GM19463 (cell line): ENCODE measurements around the gene PNMT.

Experiments
- ATAC-seq: cut with Tn5 transposase; IDR thresholded peaks from one replicate; pipeline ENCODE4 v1.9.1; 2021; ENCODE audit warnings: mild to moderate bottlenecking, moderate library complexity; ENCODE audit not compliant: unreplicated experiment

The PNMT gene

GRCh38 chr17:39652587-39653315 lies 15.5 kb upstream of the PNMT start:
- ATAC-seq = no peak

DNA sequence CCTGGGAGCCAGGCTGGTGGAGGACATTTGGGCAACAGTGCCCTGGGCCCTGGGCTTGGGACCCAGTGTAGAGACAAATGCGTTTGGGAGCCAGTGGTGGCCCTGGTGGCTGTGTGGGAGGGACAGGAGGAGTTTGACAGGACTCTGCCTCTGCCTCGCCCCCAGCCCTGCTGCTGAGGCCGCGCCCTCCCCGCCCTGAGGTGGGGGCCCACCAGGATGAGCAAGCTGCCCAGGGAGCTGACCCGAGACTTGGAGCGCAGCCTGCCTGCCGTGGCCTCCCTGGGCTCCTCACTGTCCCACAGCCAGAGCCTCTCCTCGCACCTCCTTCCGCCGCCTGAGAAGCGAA lies 15.0 kb upstream of the PNMT start:
- ATAC-seq = no peak

DNA sequence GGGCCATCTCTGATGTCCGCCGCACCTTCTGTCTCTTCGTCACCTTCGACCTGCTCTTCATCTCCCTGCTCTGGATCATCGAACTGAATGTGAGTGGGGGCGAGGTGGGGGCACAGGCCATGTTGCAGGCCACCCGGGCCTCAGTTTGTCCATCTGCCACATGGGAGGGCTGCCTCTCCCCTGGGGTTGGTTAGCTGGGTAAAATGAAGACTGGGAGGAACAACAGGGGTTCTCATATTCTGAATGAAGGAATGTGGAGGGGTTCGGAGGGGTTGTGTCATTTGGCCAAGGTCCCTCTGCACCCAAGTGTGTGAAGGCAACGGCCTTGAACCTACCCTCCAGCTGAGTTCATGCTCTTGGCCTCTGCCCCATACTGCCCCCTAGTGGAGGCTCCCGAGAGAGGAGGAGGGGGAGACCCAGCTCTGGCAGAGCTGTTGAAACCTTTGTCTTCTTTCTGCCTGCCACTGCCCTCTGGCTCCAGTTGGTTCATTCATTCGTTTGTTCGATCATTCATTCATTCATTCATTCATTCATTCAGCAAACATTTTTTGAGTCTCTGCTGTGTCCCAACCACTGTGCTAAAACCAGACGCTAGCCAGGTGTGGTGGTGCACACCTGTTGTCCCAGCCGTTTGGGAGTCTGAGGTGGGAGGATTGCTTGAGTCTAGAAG lies 14.5 kb upstream of the PNMT start:
- no peak for ATAC-seq

DNA sequence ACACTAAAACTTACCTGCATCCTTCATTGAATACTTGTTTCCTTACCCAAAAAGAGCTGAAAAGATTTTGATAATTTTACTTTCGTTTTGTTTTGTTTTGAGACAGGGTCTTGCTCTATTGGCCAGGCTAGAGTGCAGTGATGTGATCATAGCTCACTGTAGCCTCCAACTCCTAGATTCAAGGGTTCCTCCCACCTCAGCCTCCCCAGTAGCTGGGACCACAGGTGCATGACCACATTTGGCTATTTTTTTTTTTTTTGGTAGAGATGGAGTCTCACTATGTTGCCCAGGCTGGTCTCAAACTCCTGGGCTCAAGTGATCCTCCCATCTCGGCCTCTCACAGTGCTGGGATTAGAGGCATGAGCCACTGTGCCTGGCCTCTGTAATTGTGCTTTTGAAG lies 13.1 kb upstream of the PNMT start:
- ATAC-seq = no peak

GRCh38 chr17:39658346-39658745 lies 9.9 kb upstream of the PNMT start:
- no peak for ATAC-seq

GRCh38 chr17:39658760-39659159 lies 9.5 kb upstream of the PNMT start:
- no peak for ATAC-seq

DNA sequence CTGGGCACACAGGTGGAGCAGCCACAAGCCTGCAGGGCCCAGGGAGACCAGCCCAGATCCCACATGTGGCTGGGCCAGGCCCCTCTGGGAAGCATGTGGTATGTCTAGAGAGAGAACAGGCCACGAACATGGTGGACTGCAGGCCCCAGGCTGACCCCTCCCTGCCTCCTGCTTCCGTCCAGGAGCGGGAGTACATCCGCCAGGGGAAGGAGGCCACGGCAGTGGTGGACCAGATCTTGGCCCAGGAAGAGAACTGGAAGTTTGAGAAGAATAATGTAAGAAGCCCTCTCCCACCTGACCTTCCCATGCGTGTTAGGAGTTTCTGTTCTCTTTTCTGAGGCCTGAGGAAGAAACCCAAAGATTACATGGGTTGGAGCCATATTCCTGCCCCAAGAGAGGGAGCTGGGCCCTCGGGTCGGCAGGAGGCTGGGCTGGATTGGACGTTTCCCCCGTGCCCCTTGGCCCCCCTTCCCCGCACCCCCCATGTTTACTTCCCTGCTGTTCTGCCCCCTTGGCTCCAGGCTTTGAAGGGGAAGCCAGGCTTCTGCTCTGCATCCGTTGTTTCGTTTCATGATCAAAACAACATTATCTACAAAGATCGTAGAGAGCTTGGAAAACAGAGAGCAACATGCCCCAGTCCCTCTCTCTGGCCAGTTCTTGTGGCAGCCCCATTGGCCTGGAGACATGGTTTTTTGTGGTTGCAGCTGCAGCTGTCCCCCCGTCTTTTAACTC lies 8.8 kb upstream of the PNMT start:
- no peak for ATAC-seq

DNA sequence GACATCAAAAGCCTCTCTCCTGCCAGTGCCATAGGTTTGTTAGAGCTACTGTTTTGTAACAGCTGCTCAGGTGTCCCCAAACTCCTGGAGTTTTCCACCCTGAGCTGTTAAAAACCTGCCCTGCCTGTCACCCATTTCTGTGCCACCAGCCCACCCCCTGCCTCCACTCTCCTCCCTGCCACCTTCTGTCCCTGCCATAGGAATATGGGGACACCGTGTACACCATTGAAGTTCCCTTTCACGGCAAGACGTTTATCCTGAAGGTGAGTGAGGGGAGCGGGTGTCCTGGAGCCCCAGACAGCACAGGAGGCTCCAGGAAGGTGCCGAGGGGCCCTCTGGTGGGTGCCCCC lies 8.3 kb upstream of the PNMT start:
- no peak for ATAC-seq

GRCh38 chr17:39660397-39661385 lies 7.6 kb upstream of the PNMT start:
- ATAC-seq = no peak

GRCh38 chr17:39661744-39662541 lies 6.3 kb upstream of the PNMT start:
- no peak for ATAC-seq

GRCh38 chr17:39662551-39663339 lies 5.5 kb upstream of the PNMT start:
- no peak for ATAC-seq

- ATAC-seq = no peak
Observed at GRCh38 chr17:39663340-39663687, 4.9 kb upstream of the PNMT start.

- no peak for ATAC-seq
Observed at GRCh38 chr17:39663688-39664580, 4.3 kb upstream of the PNMT start.

- no peak for ATAC-seq
Observed at GRCh38 chr17:39664581-39665561, 3.4 kb upstream of the PNMT start, which contains the start of gene TCAP. Gene TCAP (plus strand): TSS chr17:39665349. CDS start chr17:39665360, 11 bp downstream.

- no peak for ATAC-seq
Observed at GRCh38 chr17:39665642-39666224, 2.5 kb upstream of the PNMT start.

- no peak for ATAC-seq
Observed at GRCh38 chr17:39666231-39666600, 2.0 kb upstream of the PNMT start.
